SJSA1 (cell line): ENCODE results near the gene FHOD1. TPM values are rescaled to one million over a fixed set of nuclear protein-coding genes. Genes with fewer than 3 reads are reported as not detected.
A peak's percentile ranks its signal among the peaks of the same experiment; 100 is the strongest.

Experiments
- DNase-seq, 2 experiments: peaks; one replicate each; pipeline ENCODE4 v3.0.0-alpha.2; 2015 to 2020; ENCODE audit warnings: low spot score in 2 of 2, low read depth in 1 of 2
- H3K27ac ChIP-seq: fragments of 250-450 bp; sonication (Bioruptor Pico); 2 replicates; pipeline ENCODE4 v1.5.1; 2020; ENCODE audit warnings: mild to moderate bottlenecking, moderate library complexity
- H3K27me3 ChIP-seq: fragments of 250-450 bp; sonication (Bioruptor Pico); replicated peaks from 2 replicates; pipeline ENCODE4 v1.5.1; 2020; ENCODE audit warnings: mild to moderate bottlenecking, moderate library complexity
- H3K36me3 ChIP-seq: fragments of 250-450 bp; sonication (Bioruptor Pico); 2 replicates; pipeline ENCODE4 v1.5.1; 2020; ENCODE audit warnings: mild to moderate bottlenecking
- H3K4me1 ChIP-seq: fragments of 250-450 bp; sonication (Bioruptor Pico); replicated peaks from 2 replicates; pipeline ENCODE4 v1.6.1; 2021; ENCODE audit warnings: mild to moderate bottlenecking
- H3K4me3 ChIP-seq: fragments of 250-450 bp; sonication (Bioruptor Pico); 2 replicates; pipeline ENCODE4 v1.5.1; 2020; ENCODE audit warnings: mild to moderate bottlenecking
- H3K9me3 ChIP-seq: fragments of 250-450 bp; sonication (Bioruptor Pico); replicated peaks from 2 replicates; pipeline ENCODE4 v1.5.1; 2020; ENCODE audit warnings: mild to moderate bottlenecking
- total RNA-seq: library from RNA; depleted of rRNA; stranded (reverse); fragments of >200 nt; shearing (Covaris generic); gene quantifications from 2 replicates; pipeline ENCODE4 v1.2.3, GENCODE V29; 2014; rRNA removed

FHOD1 gene
- 15.8 and 18.5 TPM in 2 replicates for total RNA-seq

GRCh38 chr16:67247192-67248072, at the start of gene FHOD1:
TSS of gene FHOD1 (minus strand) at chr16:67247481. CDS start at chr16:67247410, 71 bp downstream.
- H3K27me3 ChIP-seq, result no peaks in the 10 kb centered on the region
- H3K4me3 ChIP-seq, result peak within 1 kb of the TSS; percentile 50
- no peaks in the 10 kb centered on the region for H3K36me3 ChIP-seq
- H3K4me1 ChIP-seq, result peaks cover 63% of the 10 kb centered on the region
- peak within 1 kb of the TSS; percentile 40 for H3K27ac ChIP-seq
- H3K9me3 ChIP-seq, result no peaks in the 10 kb centered on the region
- peak; percentile 89 to 98 for DNase-seq

GRCh38 chr16:67296420-67296819, 49.1 kb upstream of the FHOD1 start:
- Histone ChIP-seq H3K4me3 (no peak overlapping the region), H3K9me3 (no peaks in the 10 kb centered on the region), H3K27ac (no peak overlapping the region), H3K27me3 (no peaks in the 10 kb centered on the region), H3K4me1 (peaks cover 12% of the 10 kb centered on the region), H3K36me3 (no peaks in the 10 kb centered on the region)
- DNase-seq, result peak in 1 of 2 experiments; percentile 56

- no peak overlapping the region for H3K4me3 ChIP-seq
- H3K4me1 ChIP-seq, result peaks cover 18% of the 10 kb centered on the region
- H3K9me3 ChIP-seq, result no peaks in the 10 kb centered on the region
- no peak for DNase-seq
- no peak overlapping the region for H3K27ac ChIP-seq
- H3K36me3 ChIP-seq, result no peaks in the 10 kb centered on the region
- H3K27me3 ChIP-seq, result no peaks in the 10 kb centered on the region
Measured at GRCh38 chr16:67294938-67295361, 47.7 kb upstream of the FHOD1 start.

- Histone ChIP-seq H3K4me1 (peaks cover 18% of the 10 kb centered on the region), H3K36me3 (no peaks in the 10 kb centered on the region), H3K27ac (no peak overlapping the region), H3K4me3 (no peak overlapping the region), H3K9me3 (no peaks in the 10 kb centered on the region), H3K27me3 (no peaks in the 10 kb centered on the region)
- no peak for DNase-seq
Measured at GRCh38 chr16:67294171-67294757, 47.0 kb upstream of the FHOD1 start.

GRCh38 chr16:67291461-67291860, 44.2 kb upstream of the FHOD1 start:
- no peaks in the 10 kb centered on the region for H3K27me3 ChIP-seq
- H3K4me1 ChIP-seq, result peaks cover 13% of the 10 kb centered on the region
- H3K36me3 ChIP-seq, result no peaks in the 10 kb centered on the region
- no peak overlapping the region for H3K4me3 ChIP-seq
- H3K9me3 ChIP-seq, result no peaks in the 10 kb centered on the region
- no peak for DNase-seq
- no peak overlapping the region for H3K27ac ChIP-seq

GRCh38 chr16:67287960-67288359, 40.7 kb upstream of the FHOD1 start:
- Histone ChIP-seq H3K9me3 (no peaks in the 10 kb centered on the region), H3K4me3 (no peak overlapping the region), H3K36me3 (no peaks in the 10 kb centered on the region), H3K27ac (no peak overlapping the region), H3K27me3 (no peaks in the 10 kb centered on the region), H3K4me1 (peaks cover 7% of the 10 kb centered on the region)
- DNase-seq, result no peak

- Histone ChIP-seq H3K9me3 (no peaks in the 10 kb centered on the region), H3K4me3 (no peak overlapping the region), H3K27me3 (no peaks in the 10 kb centered on the region), H3K36me3 (no peaks in the 10 kb centered on the region), H3K27ac (no peak overlapping the region), H3K4me1 (peaks cover 7% of the 10 kb centered on the region)
- no peak for DNase-seq
Measured at GRCh38 chr16:67286441-67287235, 39.4 kb upstream of the FHOD1 start.

- Histone ChIP-seq H3K4me1 (peaks cover under 1% of the 10 kb centered on the region; the same call in 1 of the 2 replicates), H3K27ac (no peak overlapping the region)
- no peak for DNase-seq
Measured at GRCh38 chr16:67284699-67285646, 37.7 kb upstream of the FHOD1 start.

GRCh38 chr16:67283826-67284555, 36.7 kb upstream of the FHOD1 start:
- H3K27ac ChIP-seq, result no peak overlapping the region
- peaks cover 10% of the 10 kb centered on the region for H3K4me1 ChIP-seq
- no peak overlapping the region for H3K4me3 ChIP-seq
- H3K9me3 ChIP-seq, result peaks cover 3% of the 10 kb centered on the region; the same call in 1 of the 2 replicates
- no peak for DNase-seq
- no peaks in the 10 kb centered on the region for H3K27me3 ChIP-seq
- H3K36me3 ChIP-seq, result no peaks in the 10 kb centered on the region

More at GRCh38 chr16:67284699-67285646, 37.7 kb upstream of the FHOD1 start:
- Histone ChIP-seq H3K36me3 (no peaks in the 10 kb centered on the region), H3K27me3 (no peaks in the 10 kb centered on the region), H3K4me3 (no peak overlapping the region), H3K9me3 (no peaks in the 10 kb centered on the region)

GRCh38 chr16:67283039-67283825, 36.0 kb upstream of the FHOD1 start:
- Histone ChIP-seq H3K9me3 (peaks cover 3% of the 10 kb centered on the region; the same call in 1 of the 2 replicates), H3K4me3 (no peak overlapping the region), H3K27me3 (no peaks in the 10 kb centered on the region), H3K27ac (no peak overlapping the region), H3K36me3 (no peaks in the 10 kb centered on the region), H3K4me1 (peaks cover 18% of the 10 kb centered on the region)
- DNase-seq, result no peak

- no peak for DNase-seq
- H3K36me3 ChIP-seq, result no peaks in the 10 kb centered on the region
- no peak overlapping the region for H3K4me3 ChIP-seq
- H3K4me1 ChIP-seq, result peaks cover 26% of the 10 kb centered on the region
- H3K27ac ChIP-seq, result no peak overlapping the region
- H3K9me3 ChIP-seq, result peaks cover 3% of the 10 kb centered on the region; the same call in 1 of the 2 replicates
- H3K27me3 ChIP-seq, result no peaks in the 10 kb centered on the region
Measured at GRCh38 chr16:67282447-67282805, 35.1 kb upstream of the FHOD1 start.
